ENCODE measurements around the gene MYO7B. TPM values are rescaled to one million over a fixed set of nuclear protein-coding genes. Genes with fewer than 3 reads are reported as not detected.

Gene MYO7B
- total RNA-seq, 2 donors from 2014 or later: 0.16 to 0.19 TPM

GRCh38 chr2:127645395-127646291 lies 110.2 kb downstream of the MYO7B start, which contains the start of gene GPR17:
Gene GPR17 (plus strand): TSS chr2:127646153. CDS start chr2:127650736, 4,583 bp downstream.
- peaks cover 4% of the 10 kb centered on the region for H3K4me1 Mint-ChIP-seq
- no peak within 1 kb of the TSS for H3K27ac Mint-ChIP-seq

GRCh38 chr2:127646487-127647241 lies 111.2 kb downstream of the MYO7B start:
- Mint-ChIP-seq H3K27ac (no peak overlapping the region), H3K36me3 (ENCODE audit: low read depth) (no peaks in the 10 kb centered on the region), H3K9me3 (no peaks in the 10 kb centered on the region), H3K4me1 (peaks cover 4% of the 10 kb centered on the region), H3K4me3 (no peak overlapping the region), H3K27me3 (no peaks in the 10 kb centered on the region)
- ATAC-seq (replicated peaks): no peak

More at GRCh38 chr2:127645395-127646291, 110.2 kb downstream of the MYO7B start, which contains the start of gene GPR17:
- no peaks in the 10 kb centered on the region for H3K27me3 Mint-ChIP-seq
- no peak within 1 kb of the TSS for H3K4me3 Mint-ChIP-seq
- H3K36me3 Mint-ChIP-seq (ENCODE audit: low read depth): no peaks in the 10 kb centered on the region
- no peaks in the 10 kb centered on the region for H3K9me3 Mint-ChIP-seq
- no peak for ATAC-seq (replicated peaks)

- H3K4me1 Mint-ChIP-seq: peaks cover 4% of the 10 kb centered on the region
- no peak overlapping the region for H3K4me3 Mint-ChIP-seq
- peak overlapping the region; percentile 36 for H3K27ac Mint-ChIP-seq
- H3K36me3 Mint-ChIP-seq (ENCODE audit: low read depth): no peaks in the 10 kb centered on the region
- no peak for ATAC-seq (replicated peaks)
- H3K27me3 Mint-ChIP-seq: no peaks in the 10 kb centered on the region
- no peaks in the 10 kb centered on the region for H3K9me3 Mint-ChIP-seq
Measured at GRCh38 chr2:127647242-127648190, 112.0 kb downstream of the MYO7B start.

GRCh38 chr2:127648321-127648720 lies 112.8 kb downstream of the MYO7B start:
- H3K4me1 Mint-ChIP-seq: peaks cover 4% of the 10 kb centered on the region
- no peak overlapping the region for H3K4me3 Mint-ChIP-seq
- ATAC-seq (replicated peaks): no peak
- peak overlapping the region; percentile 36 for H3K27ac Mint-ChIP-seq
- no peaks in the 10 kb centered on the region for H3K36me3 Mint-ChIP-seq (ENCODE audit: low read depth)
- H3K27me3 Mint-ChIP-seq: no peaks in the 10 kb centered on the region
- H3K9me3 Mint-ChIP-seq: no peaks in the 10 kb centered on the region

GRCh38 chr2:127649100-127649611 lies 113.7 kb downstream of the MYO7B start:
- no peak for ATAC-seq (replicated peaks)
- Mint-ChIP-seq H3K36me3 (ENCODE audit: low read depth) (no peaks in the 10 kb centered on the region), H3K27ac (no peak overlapping the region), H3K9me3 (no peaks in the 10 kb centered on the region), H3K4me3 (peak overlapping the region; percentile 39), H3K4me1 (peaks cover 4% of the 10 kb centered on the region), H3K27me3 (no peaks in the 10 kb centered on the region)

- peak; percentile 80 for ATAC-seq (replicated peaks)
- Mint-ChIP-seq H3K9me3 (no peaks in the 10 kb centered on the region), H3K4me3 (peak overlapping the region; percentile 39)
Measured at GRCh38 chr2:127649684-127650040, 114.2 kb downstream of the MYO7B start.

GRCh38 chr2:127650041-127650784 lies 114.7 kb downstream of the MYO7B start:
- Mint-ChIP-seq H3K4me1 (peaks cover 4% of the 10 kb centered on the region), H3K36me3 (ENCODE audit: low read depth) (no peaks in the 10 kb centered on the region), H3K4me3 (no peak overlapping the region), H3K27me3 (no peaks in the 10 kb centered on the region), H3K9me3 (no peaks in the 10 kb centered on the region), H3K27ac (no peak overlapping the region)
- ATAC-seq (replicated peaks): no peak

More at GRCh38 chr2:127649684-127650040, 114.2 kb downstream of the MYO7B start:
- peaks cover 4% of the 10 kb centered on the region for H3K4me1 Mint-ChIP-seq
- peak overlapping the region; percentile 38 for H3K27ac Mint-ChIP-seq
- no peaks in the 10 kb centered on the region for H3K36me3 Mint-ChIP-seq (ENCODE audit: low read depth)
- H3K27me3 Mint-ChIP-seq: no peaks in the 10 kb centered on the region

- H3K9me3 Mint-ChIP-seq: no peaks in the 10 kb centered on the region
- H3K27ac Mint-ChIP-seq: no peak overlapping the region
- H3K36me3 Mint-ChIP-seq (ENCODE audit: low read depth): no peaks in the 10 kb centered on the region
- no peaks in the 10 kb centered on the region for H3K27me3 Mint-ChIP-seq
- H3K4me3 Mint-ChIP-seq: no peak overlapping the region
- H3K4me1 Mint-ChIP-seq: peaks cover 4% of the 10 kb centered on the region
- ATAC-seq (replicated peaks): no peak
Measured at GRCh38 chr2:127650785-127651380, 115.4 kb downstream of the MYO7B start.

- Mint-ChIP-seq H3K36me3 (ENCODE audit: low read depth) (no peaks in the 10 kb centered on the region), H3K4me3 (no peak overlapping the region), H3K27me3 (no peaks in the 10 kb centered on the region), H3K27ac (no peak overlapping the region), H3K4me1 (peaks cover 4% of the 10 kb centered on the region), H3K9me3 (no peaks in the 10 kb centered on the region)
- no peak for ATAC-seq (replicated peaks)
Measured at GRCh38 chr2:127651381-127651809, 115.9 kb downstream of the MYO7B start.

GRCh38 chr2:127651971-127652550 lies 116.6 kb downstream of the MYO7B start:
- Mint-ChIP-seq H3K27me3 (no peaks in the 10 kb centered on the region), H3K4me1 (peaks cover 4% of the 10 kb centered on the region), H3K9me3 (no peaks in the 10 kb centered on the region), H3K27ac (no peak overlapping the region), H3K36me3 (ENCODE audit: low read depth) (no peaks in the 10 kb centered on the region), H3K4me3 (no peak overlapping the region)
- ATAC-seq (replicated peaks): no peak

- Mint-ChIP-seq H3K27me3 (no peaks in the 10 kb centered on the region), H3K4me1 (peaks cover 4% of the 10 kb centered on the region), H3K27ac (no peak overlapping the region), H3K36me3 (ENCODE audit: low read depth) (no peaks in the 10 kb centered on the region), H3K9me3 (no peaks in the 10 kb centered on the region), H3K4me3 (no peak overlapping the region)
- no peak for ATAC-seq (replicated peaks)
Measured at GRCh38 chr2:127652786-127653357, 117.4 kb downstream of the MYO7B start.

- peaks cover 4% of the 10 kb centered on the region for H3K4me1 Mint-ChIP-seq
- no peak overlapping the region for H3K4me3 Mint-ChIP-seq
- no peak overlapping the region for H3K27ac Mint-ChIP-seq
- ATAC-seq (replicated peaks): no peak
- H3K36me3 Mint-ChIP-seq (ENCODE audit: low read depth): no peaks in the 10 kb centered on the region
- no peaks in the 10 kb centered on the region for H3K9me3 Mint-ChIP-seq
- H3K27me3 Mint-ChIP-seq: no peaks in the 10 kb centered on the region
Measured at GRCh38 chr2:127653421-127654083, 118.1 kb downstream of the MYO7B start.

Measured in activated T-helper 17 cell treated with anti-CD3 and anti-CD28 coated beads, Interleukin-2, amount 50 U/mL, for 72 hours (primary cell).